H9 (cell line): Measurements from ENCODE around the gene FGF10. TPM values are rescaled to one million over a fixed set of nuclear protein-coding genes. Genes with fewer than 3 reads are reported as not detected.

Source experiments
- DNase-seq: peaks from one replicate; pipeline ENCODE4 v3.0.0-alpha.2; 2017
- H2AFZ ChIP-seq: one replicate; pipeline ENCODE4 v1.6.1; 2013; ENCODE audit warnings: mild to moderate bottlenecking, low read length, control low read depth, moderate library complexity
- H2AK5ac ChIP-seq: 2 replicates; pipeline ENCODE4 v1.6.1; 2013; ENCODE audit warnings: low read length, control low read depth, mixed read lengths; ENCODE audit not compliant: insufficient read length
- H2BK120ac ChIP-seq: one replicate; pipeline ENCODE4 v1.6.1; 2013; ENCODE audit warnings: low read depth, mild to moderate bottlenecking, low read length, control low read depth, inconsistent platforms; ENCODE audit not compliant: poor library complexity, severe bottlenecking
- H2BK12ac ChIP-seq: 2 replicates; pipeline ENCODE4 v1.6.1; 2013; ENCODE audit warnings: low read length, control low read depth, mixed read lengths, low read depth; ENCODE audit not compliant: insufficient read length
- H2BK15ac ChIP-seq: 2 replicates; pipeline ENCODE4 v1.6.1; 2013; ENCODE audit warnings: low read depth, low read length, control low read depth
- H2BK20ac ChIP-seq: one replicate; pipeline ENCODE4 v1.6.1; 2013; ENCODE audit warnings: low read depth, mild to moderate bottlenecking, low read length, control low read depth, inconsistent platforms; ENCODE audit not compliant: poor library complexity, severe bottlenecking
- H2BK5ac ChIP-seq: 2 replicates; pipeline ENCODE4 v1.6.1; 2013; ENCODE audit warnings: low read length, control low read depth, mixed read lengths; ENCODE audit not compliant: insufficient read length
- H3K14ac ChIP-seq: 2 replicates; pipeline ENCODE4 v1.6.1; 2013; ENCODE audit warnings: low read length, control low read depth; ENCODE audit not compliant: insufficient read depth
- H3K18ac ChIP-seq: 2 replicates; pipeline ENCODE4 v1.6.1; 2013; ENCODE audit warnings: low read depth, mild to moderate bottlenecking, mixed read lengths, low read length, control low read depth; ENCODE audit not compliant: insufficient read length
- H3K23ac ChIP-seq: 2 replicates; pipeline ENCODE4 v1.6.1; 2013; ENCODE audit warnings: low read length, control low read depth, mixed read lengths, low read depth; ENCODE audit not compliant: insufficient read length
- H3K23me2 ChIP-seq: 2 replicates; pipeline ENCODE4 v1.6.1; 2013; ENCODE audit warnings: low read depth, mild to moderate bottlenecking, mixed read lengths, low read length, control low read depth; ENCODE audit not compliant: insufficient read length, poor library complexity, severe bottlenecking
- H3K27ac ChIP-seq: 2 replicates; pipeline ENCODE4 v1.5.1; 2013; ENCODE audit warnings: low read length, control low read depth, mixed read lengths, low read depth; ENCODE audit not compliant: insufficient read length
- H3K27me3 ChIP-seq: 2 replicates; pipeline ENCODE4 v1.6.1; 2013; ENCODE audit warnings: low read length, control low read depth, inconsistent platforms; ENCODE audit not compliant: insufficient read depth
- H3K4ac ChIP-seq: 2 replicates; pipeline ENCODE4 v1.6.1; 2013; ENCODE audit warnings: low read depth, mild to moderate bottlenecking, control low read depth, inconsistent platforms, low read length, moderate library complexity
- H3K4me1 ChIP-seq: 2 replicates; pipeline ENCODE4 v1.6.1; 2013; ENCODE audit warnings: low read length, control low read depth, inconsistent platforms; ENCODE audit not compliant: insufficient read depth
- H3K4me2 ChIP-seq: 2 replicates; pipeline ENCODE4 v1.6.1; 2013; ENCODE audit warnings: low read length, control low read depth, mixed read lengths; ENCODE audit not compliant: insufficient read length, insufficient read depth
- H3K56ac ChIP-seq: 2 replicates; pipeline ENCODE4 v1.6.1; 2013; ENCODE audit warnings: low read depth, mild to moderate bottlenecking, mixed read lengths, low read length, control low read depth; ENCODE audit not compliant: insufficient read length
- H3K79me1 ChIP-seq: 2 replicates; pipeline ENCODE4 v1.6.1; 2013; ENCODE audit warnings: low read depth, mild to moderate bottlenecking, moderate library complexity, low read length, control low read depth, inconsistent platforms; ENCODE audit not compliant: insufficient read depth, poor library complexity, severe bottlenecking
- H3K79me2 ChIP-seq: 2 replicates; pipeline ENCODE4 v1.6.1; 2013; ENCODE audit warnings: low read length, control low read depth, inconsistent platforms; ENCODE audit not compliant: insufficient read depth
- H3K9ac ChIP-seq: 2 replicates; pipeline ENCODE4 v1.6.1; 2013; ENCODE audit warnings: low read length, control low read depth, mixed read lengths; ENCODE audit not compliant: insufficient read length; ENCODE audit errors: extremely low read depth
- H3K9me3 ChIP-seq: one replicate; pipeline ENCODE4 v1.6.1; 2013; ENCODE audit warnings: low read depth, low read length, inconsistent platforms; ENCODE audit not compliant: control insufficient read depth
- H3T11ph ChIP-seq: one replicate; pipeline ENCODE4 v1.6.1; 2013; ENCODE audit warnings: mild to moderate bottlenecking, low read length, control low read depth, inconsistent platforms
- H4K20me1 ChIP-seq: one replicate; pipeline ENCODE4 v1.6.1; 2013; ENCODE audit not compliant: control insufficient read depth, insufficient read length, insufficient read depth
- H4K5ac ChIP-seq: 2 replicates; pipeline ENCODE4 v1.6.1; 2013; ENCODE audit warnings: low read depth, mild to moderate bottlenecking, mixed read lengths, low read length, control low read depth; ENCODE audit not compliant: insufficient read length
- H4K8ac ChIP-seq: replicated peaks from 2 replicates; pipeline ENCODE4 v1.6.1; 2013; ENCODE audit warnings: low read length, control low read depth, mixed read lengths, low read depth; ENCODE audit not compliant: insufficient read length
- H4K91ac ChIP-seq: 2 replicates; pipeline ENCODE4 v1.6.1; 2013; ENCODE audit warnings: low read depth, mild to moderate bottlenecking, moderate library complexity, mixed read lengths, low read length, control low read depth; ENCODE audit not compliant: insufficient read length
- H3K27ac Mint-ChIP-seq, 3 experiments: 2 replicates in 2 of 3; 3 replicates in 1 of 3; pipeline ENCODE4 v1.8.0; 2020 to 2021; ENCODE audit warnings: mixed read lengths in 3 of 3, mild to moderate bottlenecking in 1 of 3, moderate library complexity in 1 of 3
- H3K27me3 Mint-ChIP-seq: 2 replicates; pipeline ENCODE4 v1.8.0; 2021; ENCODE audit warnings: low read depth, mild to moderate bottlenecking, moderate library complexity, mixed read lengths
- H3K36me3 Mint-ChIP-seq, 3 experiments: 2 replicates in 2 of 3; 3 replicates in 1 of 3; pipeline ENCODE4 v1.8.0; 2020 to 2021; ENCODE audit warnings: low read depth in 3 of 3, mixed read lengths in 3 of 3; ENCODE audit not compliant: insufficient read depth in 1 of 3
- H3K4me1 Mint-ChIP-seq, 2 experiments: 2 replicates each; pipeline ENCODE4 v1.8.0; 2020; ENCODE audit warnings: mixed read lengths in 2 of 2
- H3K4me3 Mint-ChIP-seq, 2 experiments: 2 replicates in 1 of 2; 3 replicates in 1 of 2; pipeline ENCODE4 v1.8.0; 2020 to 2021; ENCODE audit warnings: mild to moderate bottlenecking in 2 of 2, mixed read lengths in 2 of 2, moderate library complexity in 1 of 2
- H3K9me3 Mint-ChIP-seq, 2 experiments: 2 replicates in 1 of 2; 3 replicates in 1 of 2; pipeline ENCODE4 v1.8.0; 2020; ENCODE audit warnings: mild to moderate bottlenecking in 2 of 2, mixed read lengths in 2 of 2, moderate library complexity in 1 of 2
- CTCF ChIP-seq: fragments of 200-600 bp; sonication (generic); conservative IDR thresholded peaks from 3 replicates; pipeline ENCODE4 v1.8.0; 2021; ENCODE audit warnings: antibody characterized with exemption, mild to moderate bottlenecking
- WGBS: extraction: QIAGEN DNeasy Blood & Tissue Kit; methylation state at CpG from one replicate; pipeline ENCODE4 v1.1.7; 2013; ENCODE audit warnings: missing lambda C conversion rate, low lambda C conversion rate, mixed read lengths; ENCODE audit not compliant: insufficient read length; ENCODE audit errors: extremely low coverage; 5-methylcytosine and 5-hydroxymethylcytosine counted together
- total RNA-seq: library from RNA; stranded (reverse); gene quantifications from 2 replicates; pipeline ENCODE4 v1.2.1, GENCODE V29; 2021

Gene FGF10
- total RNA-seq, 1 experiment from 2014 or later, result not detected

DNA sequence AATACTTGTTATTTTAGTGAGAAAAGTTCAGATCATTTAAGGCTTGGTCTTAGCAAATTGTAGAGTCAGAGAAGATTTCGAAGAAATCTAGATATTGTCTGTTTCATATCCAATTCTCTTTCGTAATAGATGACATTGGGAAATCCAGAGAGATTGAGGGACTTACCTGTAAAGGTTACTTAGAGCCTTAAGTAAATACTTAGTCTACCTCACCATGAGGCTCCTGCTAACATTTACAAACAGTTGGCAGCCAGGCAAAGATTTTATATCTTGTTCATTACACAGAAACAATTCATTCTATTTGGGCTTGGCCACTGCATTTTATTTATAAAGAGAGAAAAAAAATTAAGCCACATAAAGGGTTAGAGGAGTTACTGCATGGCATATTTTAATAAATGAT lies 70.3 kb downstream of the FGF10 start:
- Histone ChIP-seq H3K79me2 (no peaks in the 10 kb centered on the region), H3K23me2 (no peaks in the 10 kb centered on the region), H3K18ac (no peak overlapping the region), H3K14ac (no peak overlapping the region), H3K4me1 (no peaks in the 10 kb centered on the region), H2BK20ac (no peak overlapping the region), H2BK15ac (no peak overlapping the region), H2AK5ac (no peak overlapping the region), H3K27me3 (no peaks in the 10 kb centered on the region), H2AFZ (no peak overlapping the region), H3K4ac (no peak overlapping the region), H3K27ac (no peak overlapping the region), H3K79me1 (no peaks in the 10 kb centered on the region), H4K5ac (no peak overlapping the region), H3K9me3 (no peaks in the 10 kb centered on the region), H3K4me2 (no peak overlapping the region), H3K9ac (no peak overlapping the region), H2BK12ac (no peak overlapping the region), H2BK5ac (no peak overlapping the region), H4K91ac (no peak overlapping the region), H3K56ac (no peak overlapping the region), H3K23ac (no peak overlapping the region), H3T11ph (no peak overlapping the region), H4K8ac (no peak overlapping the region), H2BK120ac (no peak overlapping the region), H4K20me1 (no peaks in the 10 kb centered on the region)
- peaks cover 8 to 10% of the 10 kb centered on the region in 2 experiments; a peak in 3 of 4 replicates for H3K4me1 Mint-ChIP-seq
- no peak overlapping the region for H3K4me3 Mint-ChIP-seq
- no CpG with 5 or more reads among the region's 2 CpGs for WGBS
- peaks cover 3 to 6% (median 5%) of the 10 kb centered on the region in 3 experiments; a peak in 2 of 7 replicates for H3K36me3 Mint-ChIP-seq
- H3K27ac Mint-ChIP-seq, result no peak overlapping the region
- no peaks in the 10 kb centered on the region for H3K27me3 Mint-ChIP-seq
- TF ChIP-seq CTCF, result no peak
- DNase-seq, result no peak
- H3K9me3 Mint-ChIP-seq, result peaks cover 5% of the 10 kb centered on the region in 2 experiments; a peak in 3 of 5 replicates
